Cardiac muscle cell (in vitro differentiated cells and primary cell): ENCODE results near the gene HK1. TPM values are rescaled to one million over a fixed set of nuclear protein-coding genes. Genes with fewer than 3 reads are reported as not detected.
A peak's percentile ranks its signal among the peaks of the same experiment; 100 is the strongest.

Experiments used
- DNase-seq, 2 donors: peaks; one replicate each; pipeline versions ENCODE4 v3.0.0 to v3.0.0-alpha.2; 2010 to 2017; ENCODE audit warnings: low read depth in 1 of 2, low spot score in 1 of 2
- H3K27ac ChIP-seq: fragments of 200-600 bp; sonication (generic); 2 replicates; pipeline ENCODE4 v1.5.1; 2016
- H3K27me3 ChIP-seq: fragments of 200-600 bp; sonication (generic); 2 replicates; pipeline ENCODE4 v1.6.0; 2016; ENCODE audit warnings: control low read depth
- H3K36me3 ChIP-seq: fragments of 200-600 bp; sonication (generic); 2 replicates; pipeline ENCODE4 v1.5.1; 2016; ENCODE audit warnings: control low read depth
- H3K4me1 ChIP-seq: fragments of 200-600 bp; sonication (generic); 2 replicates; pipeline ENCODE4 v1.8.1; 2017; ENCODE audit warnings: low read depth, mild to moderate bottlenecking, mixed run types
- H3K4me3 ChIP-seq: fragments of 200-600 bp; sonication (generic); 2 replicates; pipeline ENCODE4 v1.5.1; 2016; ENCODE audit warnings: mild to moderate bottlenecking
- H3K9me3 ChIP-seq: fragments of 200-600 bp; sonication (generic); 2 replicates; pipeline ENCODE4 v1.5.1; 2017; ENCODE audit warnings: low read depth, mild to moderate bottlenecking, control low read depth
- polyA plus RNA-seq: library from polyadenylated mRNA; unstranded; fragments of >200 nt; fragmentation: Nextera tagmentation; extraction: Ambion mirVana; gene quantifications from 2 replicates; pipeline ENCODE4 v1.2.1, GENCODE V29; 2016
- total RNA-seq: library from RNA; depleted of rRNA; stranded (reverse); fragments of >200 nt; gene quantifications from 2 replicates; pipeline ENCODE4 v1.2.3, GENCODE V29; 2016
- TF ChIP-seq, protein P1 (sequence below): IDR thresholded peaks from 2 replicates; pipeline ENCODE4 v1.5.1; 2012; ENCODE audit warnings: low read depth, mild to moderate bottlenecking, low read length

HK1 gene
- total and polyA plus RNA-seq, 2 experiments from 2014 or later: 324 to 347 TPM

DNA sequence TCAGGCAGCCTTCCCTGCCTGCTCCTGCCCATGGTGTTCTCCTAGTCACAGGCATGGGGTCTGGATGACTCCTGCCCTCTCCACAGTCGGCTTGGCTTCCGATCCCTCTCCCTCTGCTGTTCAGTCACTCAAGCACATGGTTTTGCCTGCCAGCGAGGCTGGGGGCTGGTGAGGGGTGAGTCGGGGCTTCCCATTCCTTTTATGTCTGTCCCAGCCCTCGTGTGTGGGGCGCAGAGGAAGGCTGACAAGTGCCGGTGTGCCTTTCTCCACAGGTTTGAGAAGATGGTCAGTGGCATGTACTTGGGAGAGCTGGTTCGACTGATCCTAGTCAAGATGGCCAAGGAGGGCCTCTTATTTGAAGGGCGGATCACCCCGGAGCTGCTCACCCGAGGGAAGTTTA is 98.4 kb downstream of the HK1 start:
- DNase-seq: no peak
- Histone ChIP-seq H3K27ac (no peak overlapping the region), H3K4me1 (peaks cover 8% of the 10 kb centered on the region), H3K9me3 (no peaks in the 10 kb centered on the region), H3K27me3 (no peaks in the 10 kb centered on the region), H3K4me3 (no peak overlapping the region), H3K36me3 (peaks cover 40% of the 10 kb centered on the region)
- TF ChIP-seq, protein P1, sequence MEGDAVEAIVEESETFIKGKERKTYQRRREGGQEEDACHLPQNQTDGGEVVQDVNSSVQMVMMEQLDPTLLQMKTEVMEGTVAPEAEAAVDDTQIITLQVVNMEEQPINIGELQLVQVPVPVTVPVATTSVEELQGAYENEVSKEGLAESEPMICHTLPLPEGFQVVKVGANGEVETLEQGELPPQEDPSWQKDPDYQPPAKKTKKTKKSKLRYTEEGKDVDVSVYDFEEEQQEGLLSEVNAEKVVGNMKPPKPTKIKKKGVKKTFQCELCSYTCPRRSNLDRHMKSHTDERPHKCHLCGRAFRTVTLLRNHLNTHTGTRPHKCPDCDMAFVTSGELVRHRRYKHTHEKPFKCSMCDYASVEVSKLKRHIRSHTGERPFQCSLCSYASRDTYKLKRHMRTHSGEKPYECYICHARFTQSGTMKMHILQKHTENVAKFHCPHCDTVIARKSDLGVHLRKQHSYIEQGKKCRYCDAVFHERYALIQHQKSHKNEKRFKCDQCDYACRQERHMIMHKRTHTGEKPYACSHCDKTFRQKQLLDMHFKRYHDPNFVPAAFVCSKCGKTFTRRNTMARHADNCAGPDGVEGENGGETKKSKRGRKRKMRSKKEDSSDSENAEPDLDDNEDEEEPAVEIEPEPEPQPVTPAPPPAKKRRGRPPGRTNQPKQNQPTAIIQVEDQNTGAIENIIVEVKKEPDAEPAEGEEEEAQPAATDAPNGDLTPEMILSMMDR: no peak

DNA sequence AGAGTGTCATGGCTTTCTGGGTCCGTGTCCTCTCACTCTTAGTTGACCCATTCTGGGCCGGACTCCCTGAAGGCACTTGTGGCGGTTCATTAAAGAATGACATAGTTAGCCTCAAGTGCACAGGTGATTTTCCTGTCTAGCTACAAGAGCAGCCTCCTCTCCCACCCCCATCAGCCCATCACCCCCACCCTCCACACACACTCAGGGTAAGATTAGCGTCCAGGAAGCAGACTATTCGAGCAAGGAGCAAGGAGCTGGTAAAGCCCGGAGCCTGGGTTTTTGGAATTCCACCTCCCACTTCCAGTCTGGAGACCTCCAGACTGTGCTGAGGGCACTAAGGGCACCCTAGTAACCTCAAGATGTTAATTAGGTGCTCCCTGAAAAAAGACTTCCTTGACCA is 98.9 kb downstream of the HK1 start:
- peaks cover 8% of the 10 kb centered on the region for H3K4me1 ChIP-seq
- no peak for DNase-seq
- H3K36me3 ChIP-seq: peaks cover 36% of the 10 kb centered on the region
- no peaks in the 10 kb centered on the region for H3K9me3 ChIP-seq
- no peaks in the 10 kb centered on the region for H3K27me3 ChIP-seq
- H3K4me3 ChIP-seq: no peak overlapping the region
- TF ChIP-seq, protein P1: no peak
- H3K27ac ChIP-seq: peak overlapping the region; percentile 53

DNA sequence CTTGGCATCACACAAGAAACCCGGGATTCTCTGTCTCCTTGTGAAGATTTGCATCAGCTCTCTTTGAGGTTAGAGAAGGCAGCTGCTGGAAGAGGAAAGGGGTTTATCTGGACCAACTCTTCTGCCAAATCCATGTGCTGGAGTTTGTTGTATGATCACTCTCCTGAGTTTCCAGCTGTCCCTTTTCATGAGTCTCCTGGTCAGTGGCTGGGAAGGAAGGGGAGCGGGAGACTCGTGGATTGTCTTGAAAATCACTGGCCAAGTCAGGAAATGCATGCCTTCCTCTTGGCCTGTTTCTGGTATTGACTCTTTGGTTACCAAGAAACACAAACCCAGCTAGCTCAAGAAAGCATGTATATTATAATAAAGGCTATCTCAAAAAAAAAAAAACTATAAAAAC is 99.6 kb downstream of the HK1 start:
- Histone ChIP-seq H3K27ac (peak overlapping the region; percentile 53), H3K27me3 (no peaks in the 10 kb centered on the region), H3K4me3 (no peak overlapping the region), H3K36me3 (peaks cover 40% of the 10 kb centered on the region), H3K4me1 (peaks cover 8% of the 10 kb centered on the region), H3K9me3 (no peaks in the 10 kb centered on the region)
- TF ChIP-seq, protein P1: no peak
- peak in 1 of 2 donors; percentile 89 for DNase-seq

DNA sequence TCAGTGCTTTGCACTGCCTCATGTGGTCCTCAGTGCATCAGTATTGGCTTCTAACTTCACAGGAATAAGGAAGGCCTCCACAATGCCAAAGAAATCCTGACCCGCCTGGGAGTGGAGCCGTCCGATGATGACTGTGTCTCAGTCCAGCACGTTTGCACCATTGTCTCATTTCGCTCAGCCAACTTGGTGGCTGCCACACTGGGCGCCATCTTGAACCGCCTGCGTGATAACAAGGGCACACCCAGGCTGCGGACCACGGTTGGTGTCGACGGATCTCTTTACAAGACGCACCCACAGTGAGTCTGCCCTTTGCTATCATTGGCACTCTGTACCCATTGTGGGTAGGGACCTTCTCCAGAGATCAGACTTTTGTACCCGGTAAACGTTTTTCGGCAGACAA is 101.5 kb downstream of the HK1 start:
- TF ChIP-seq, protein P1: no peak
- Histone ChIP-seq H3K36me3 (peaks cover 50% of the 10 kb centered on the region), H3K27ac (no peak overlapping the region), H3K4me1 (peaks cover 8% of the 10 kb centered on the region), H3K4me3 (no peak overlapping the region), H3K9me3 (no peaks in the 10 kb centered on the region), H3K27me3 (no peaks in the 10 kb centered on the region)
- no peak for DNase-seq

DNA sequence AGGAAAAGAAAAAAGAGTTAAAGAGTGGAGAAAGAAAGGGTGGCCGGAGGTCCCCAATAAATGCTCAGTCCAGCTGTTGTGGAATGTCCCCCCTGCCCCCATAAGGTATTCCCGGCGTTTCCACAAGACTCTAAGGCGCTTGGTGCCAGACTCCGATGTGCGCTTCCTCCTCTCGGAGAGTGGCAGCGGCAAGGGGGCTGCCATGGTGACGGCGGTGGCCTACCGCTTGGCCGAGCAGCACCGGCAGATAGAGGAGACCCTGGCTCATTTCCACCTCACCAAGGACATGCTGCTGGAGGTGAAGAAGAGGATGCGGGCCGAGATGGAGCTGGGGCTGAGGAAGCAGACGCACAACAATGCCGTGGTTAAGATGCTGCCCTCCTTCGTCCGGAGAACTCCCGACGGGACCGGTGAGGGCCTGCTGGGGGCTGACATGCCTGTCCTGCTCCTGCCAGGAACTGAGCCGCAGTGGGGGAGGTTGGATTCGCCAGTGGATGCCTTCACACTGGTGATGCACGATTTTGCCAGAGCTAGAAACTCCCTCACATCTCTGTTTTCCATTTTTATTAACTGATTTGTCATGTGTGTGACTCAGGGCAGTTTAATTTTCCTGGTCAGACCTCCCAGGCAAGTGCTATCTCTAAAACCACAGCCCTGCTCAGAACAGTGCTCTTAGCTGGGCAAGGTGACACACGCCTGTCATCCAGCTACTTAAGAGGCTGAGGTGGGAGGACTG is 104.3 kb downstream of the HK1 start:
- H3K36me3 ChIP-seq: peaks cover 59% of the 10 kb centered on the region
- no peak overlapping the region for H3K4me3 ChIP-seq
- TF ChIP-seq, protein P1: no peak
- DNase-seq: peak in 1 of 2 donors; percentile 90
- H3K4me1 ChIP-seq: no peaks in the 10 kb centered on the region
- no peak overlapping the region for H3K27ac ChIP-seq
- no peaks in the 10 kb centered on the region for H3K9me3 ChIP-seq
- no peaks in the 10 kb centered on the region for H3K27me3 ChIP-seq
